Thyroid gland (tissue), 4 donors: Measurements from ENCODE around the gene ODF4. TPM values are rescaled to one million over a fixed set of nuclear protein-coding genes. Genes with fewer than 3 reads are reported as not detected.
A peak's percentile ranks its signal among the peaks of the same experiment; 100 is the strongest.
"Not testable (repeated sequence)": the region's sequence is repeated elsewhere in the genome, so short reads cannot be mapped to it uniquely, and the experiment has no call there.

Source experiments
- DNase-seq, 2 donors: peaks; one replicate each; pipeline ENCODE4 v3.0.0-alpha.2; 2019
- H3K27ac ChIP-seq, 3 donors: fragments of 200-600 bp; sonication (generic); 1 replicate in 2 of 3; 2 replicates in 1 of 3; pipeline ENCODE4 v1.5.1; 2016 to 2019; ENCODE audit warnings: mild to moderate bottlenecking in 1 of 3, moderate library complexity in 1 of 3
- H3K27me3 ChIP-seq: fragments of 200-600 bp; sonication (generic); one replicate; pipeline ENCODE4 v1.5.1; 2019
- H3K36me3 ChIP-seq, 2 donors: fragments of 200-600 bp; sonication (generic); one replicate each; pipeline ENCODE4 v1.5.1; 2016 to 2019
- H3K4me1 ChIP-seq, 2 donors: fragments of 200-600 bp; sonication (generic); one replicate each; pipeline ENCODE4 v1.5.1; 2017 to 2019
- H3K4me3 ChIP-seq, 3 donors: fragments of 200-600 bp; sonication (generic); replicated peaks in 1 of 3; 1 replicate in 2 of 3; 2 replicates in 1 of 3; pipeline ENCODE4 v1.5.1; 2016; ENCODE audit warnings: mild to moderate bottlenecking in 1 of 3
- H3K9me3 ChIP-seq: fragments of 200-600 bp; sonication (generic); one replicate; pipeline ENCODE4 v1.5.1; 2017
- CTCF ChIP-seq, 6 experiments: fragments of 200-600 bp in 3 of 6; fragments of 450-650 bp in 3 of 6; sonication (generic) in 3 of 6; IDR thresholded peaks; one replicate each; pipeline ENCODE4 v1.5.1; 2016 to 2019; ENCODE audit warnings: antibody characterized with exemption in 6 of 6, mild to moderate bottlenecking in 2 of 6, inconsistent platforms in 1 of 6, moderate library complexity in 1 of 6
- POLR2A ChIP-seq, 2 donors: fragments of 450-650 bp; IDR thresholded peaks; one replicate each; pipeline ENCODE4 v1.6.1; 2017; ENCODE audit warnings: antibody characterized with exemption in 2 of 2, mild to moderate bottlenecking in 2 of 2, moderate library complexity in 1 of 2
- WGBS, 2 donors: methylation state at CpG; one replicate each; pipeline ENCODE4 v1.1.5; 2017; 5-methylcytosine and 5-hydroxymethylcytosine counted together
- intact Hi-C: fragments of 100-400 bp; cut with DNase I; formaldehyde crosslinking; loops from one replicate; pipeline ENCODE4 v1.15.1; 2023
- total RNA-seq, 4 donors: library from RNA; depleted of rRNA; stranded (reverse); fragments of >200 nt; gene quantifications; one replicate each; pipeline ENCODE4 v1.2.3, GENCODE V29; 2016

Gene ODF4
- total RNA-seq, 4 donors from 2014 or later, result not detected

- Histone ChIP-seq H3K9me3 (no peaks in the 10 kb centered on the region), H3K27ac (no peak overlapping the region), H3K36me3 (peaks cover 6 to 10% of the 10 kb centered on the region in 2 donors), H3K27me3 (no peaks in the 10 kb centered on the region), H3K4me1 (peaks cover 8 to 14% of the 10 kb centered on the region in 2 donors), H3K4me3 (no peak overlapping the region)
- WGBS, 2 donors, result 78 to 88% methylated on average over 4 of the region's 4 CpGs
- intact Hi-C loops, result no loop called here
- no peak for TF ChIP-seq CTCF (IDR thresholded peaks at IDR 0.05)
- no peak for TF ChIP-seq POLR2A (IDR thresholded peaks at IDR 0.05)
- no peak for DNase-seq
These were observed 32.1 kb downstream of the ODF4 start for GRCh38 chr17:8371786-8372185.

- TF ChIP-seq CTCF (IDR thresholded peaks at IDR 0.05) (no peak), POLR2A (IDR thresholded peaks at IDR 0.05) (no peak)
- H3K9me3 ChIP-seq, result no peaks in the 10 kb centered on the region
- intact Hi-C loops, result no loop called here
- no peak for DNase-seq
- H3K4me1 ChIP-seq, result peaks cover 8 to 18% of the 10 kb centered on the region in 2 donors
- no peak overlapping the region for H3K27ac ChIP-seq
- no peak overlapping the region for H3K4me3 ChIP-seq
- peaks cover 10 to 14% of the 10 kb centered on the region in 2 donors for H3K36me3 ChIP-seq
- no peaks in the 10 kb centered on the region for H3K27me3 ChIP-seq
- WGBS, 2 donors, result 77 to 79% methylated on average over 7 of the region's 7 CpGs
These were observed 32.8 kb downstream of the ODF4 start for GRCh38 chr17:8372422-8372821.

- H3K9me3 ChIP-seq, H3K27ac ChIP-seq, H3K4me3 ChIP-seq, intact Hi-C loops, H3K27me3 ChIP-seq, DNase-seq: not testable (repeated sequence)
- WGBS, 2 donors, result 93 to 97% methylated on average over 15 of the region's 26 CpGs
- peaks cover 8 to 18% of the 10 kb centered on the region in 2 donors for H3K4me1 ChIP-seq
- H3K36me3 ChIP-seq, result peaks cover 25 to 27% of the 10 kb centered on the region in 2 donors
These were observed 34.2 kb downstream of the ODF4 start for GRCh38 chr17:8373856-8374255.

GRCh38 chr17:8375738-8376259 lies 36.2 kb downstream of the ODF4 start:
- Histone ChIP-seq H3K9me3 (no peaks in the 10 kb centered on the region), H3K4me1 (peaks cover 9 to 21% of the 10 kb centered on the region in 2 donors), H3K27me3 (no peaks in the 10 kb centered on the region), H3K36me3 (peaks cover 32 to 37% of the 10 kb centered on the region in 2 donors), H3K4me3 (peak overlapping the region; percentile 61 to 63 (median 61)), H3K27ac (peak overlapping the region; percentile 63 to 88 (median 80))
- peak in 1 of 2 donors; percentile 8 for TF ChIP-seq POLR2A (IDR thresholded peaks at IDR 0.05)
- no peak for TF ChIP-seq CTCF (IDR thresholded peaks at IDR 0.05)
- intact Hi-C loops, result no loop called here
- peak; percentile 33 to 41 for DNase-seq
- WGBS, 2 donors, result 16 to 26% methylated on average over 18 of the region's 18 CpGs

GRCh38 chr17:8376271-8377067 lies 36.8 kb downstream of the ODF4 start, which contains the start of gene KRABD2:
KRABD2 (minus strand) TSS chr17:8376704.
- TF ChIP-seq POLR2A (IDR thresholded peaks at IDR 0.05) (peak in 1 of 2 donors; percentile 77), CTCF (IDR thresholded peaks at IDR 0.05) (peak in 5 of 6 experiments; percentile 18 to 56 (median 33))
- H3K27ac ChIP-seq, result peak within 1 kb of the TSS; percentile 63 to 88 (median 80)
- peaks cover 32 to 41% of the 10 kb centered on the region in 2 donors for H3K36me3 ChIP-seq
- peak; percentile 90 to 92 for DNase-seq
- WGBS, 2 donors, result 4 to 5% methylated on average over 22 to 28 of the region's 41 CpGs
- H3K9me3 ChIP-seq, result no peaks in the 10 kb centered on the region
- H3K27me3 ChIP-seq, result no peaks in the 10 kb centered on the region
- peak within 1 kb of the TSS; percentile 61 to 63 (median 61) for H3K4me3 ChIP-seq
- peaks cover 14 to 27% of the 10 kb centered on the region in 2 donors for H3K4me1 ChIP-seq
- intact Hi-C loops, result no loop called here
